Gastroesophageal sphincter (tissue), 3 donors: ENCODE measurements around the gene SFMBT2.

Experiments used
- EP300 ChIP-seq: sonication (generic); formaldehyde crosslinking; IDR thresholded peaks from one replicate; pipeline ENCODE4 v1.6.1; 2017; ENCODE audit warnings: antibody characterized with exemption, mild to moderate bottlenecking
- TF ChIP-seq, protein P1 (sequence below), 4 experiments: fragments of 200-600 bp in 2 of 4; fragments of 450-650 bp in 2 of 4; sonication (generic) in 1 of 4; IDR thresholded peaks; one replicate each; pipeline ENCODE4 v1.5.1; 2017 to 2019; ENCODE audit warnings: antibody characterized with exemption in 4 of 4, mild to moderate bottlenecking in 2 of 4, moderate library complexity in 2 of 4

DNA sequence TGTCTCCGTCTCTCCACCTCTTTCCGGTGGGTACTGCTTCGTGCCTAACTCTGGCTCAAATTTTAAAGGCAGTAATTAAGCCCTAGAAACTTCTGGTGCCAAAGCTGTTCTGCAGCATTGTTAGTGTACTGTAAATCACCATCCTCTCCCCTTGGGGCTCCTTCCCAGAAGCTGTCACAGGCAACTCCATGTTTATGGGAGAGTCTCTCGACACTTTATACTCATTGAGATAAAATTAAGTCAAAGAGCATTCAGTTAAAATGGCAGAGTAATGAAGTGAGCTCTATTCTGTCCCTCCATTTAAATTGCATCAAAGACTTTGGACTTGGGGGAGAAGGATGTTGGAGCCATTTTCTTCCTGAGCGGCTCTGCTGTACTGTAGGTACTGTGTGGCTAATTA lies 274.8 kb downstream of the SFMBT2 start:
- TF ChIP-seq, protein P1, sequence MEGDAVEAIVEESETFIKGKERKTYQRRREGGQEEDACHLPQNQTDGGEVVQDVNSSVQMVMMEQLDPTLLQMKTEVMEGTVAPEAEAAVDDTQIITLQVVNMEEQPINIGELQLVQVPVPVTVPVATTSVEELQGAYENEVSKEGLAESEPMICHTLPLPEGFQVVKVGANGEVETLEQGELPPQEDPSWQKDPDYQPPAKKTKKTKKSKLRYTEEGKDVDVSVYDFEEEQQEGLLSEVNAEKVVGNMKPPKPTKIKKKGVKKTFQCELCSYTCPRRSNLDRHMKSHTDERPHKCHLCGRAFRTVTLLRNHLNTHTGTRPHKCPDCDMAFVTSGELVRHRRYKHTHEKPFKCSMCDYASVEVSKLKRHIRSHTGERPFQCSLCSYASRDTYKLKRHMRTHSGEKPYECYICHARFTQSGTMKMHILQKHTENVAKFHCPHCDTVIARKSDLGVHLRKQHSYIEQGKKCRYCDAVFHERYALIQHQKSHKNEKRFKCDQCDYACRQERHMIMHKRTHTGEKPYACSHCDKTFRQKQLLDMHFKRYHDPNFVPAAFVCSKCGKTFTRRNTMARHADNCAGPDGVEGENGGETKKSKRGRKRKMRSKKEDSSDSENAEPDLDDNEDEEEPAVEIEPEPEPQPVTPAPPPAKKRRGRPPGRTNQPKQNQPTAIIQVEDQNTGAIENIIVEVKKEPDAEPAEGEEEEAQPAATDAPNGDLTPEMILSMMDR (IDR thresholded peaks at IDR 0.05), result no peak
- TF ChIP-seq EP300, result no peak
